ENCODE data around the gene LUZP2.

Gene LUZP2

DNA sequence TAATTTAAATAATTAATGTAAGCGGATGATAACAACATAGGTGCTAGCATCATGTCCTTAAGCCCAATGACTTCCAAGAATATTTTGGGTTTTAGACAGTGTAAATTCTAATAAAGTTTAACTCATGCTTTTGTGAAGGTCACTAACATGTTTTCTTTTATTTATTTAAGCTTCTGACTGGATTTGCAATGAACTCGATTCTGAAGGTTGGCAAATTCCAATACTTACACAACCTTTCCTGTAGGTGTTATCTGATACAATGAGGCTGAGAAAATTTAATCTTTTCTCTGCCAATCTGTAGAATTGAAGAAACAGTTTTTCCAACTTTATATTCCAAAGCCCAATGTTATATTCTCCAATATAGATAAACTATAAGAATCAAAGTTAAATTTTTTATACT is 311.3 kb downstream of the LUZP2 start:
- TF ChIP-seq GATA3 (IDR thresholded peaks at IDR 0.05; ENCODE audit: low read depth, low read length) = no peak
- TF ChIP-seq GATA2 (IDR thresholded peaks at IDR 0.05; ENCODE audit: low read depth, low read length) = no peak

DNA sequence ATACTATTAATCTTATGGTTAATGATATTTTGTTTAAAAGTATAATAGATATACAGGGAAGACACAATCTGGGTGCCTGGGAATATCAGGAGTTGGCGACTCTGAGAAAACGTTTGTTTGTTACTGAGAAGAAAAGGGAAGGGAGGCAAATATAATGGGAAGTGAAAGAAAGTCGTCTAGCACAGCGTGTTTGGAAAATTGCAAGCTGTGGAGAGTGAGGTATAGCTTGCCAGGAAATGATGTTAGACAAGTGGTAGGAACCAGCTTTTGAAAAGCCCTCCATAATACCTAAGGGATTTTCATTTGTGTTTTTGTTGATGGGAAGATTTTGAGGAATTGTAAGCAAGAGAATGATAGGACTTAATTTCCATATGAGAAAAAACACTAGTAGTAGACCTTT is 322.2 kb downstream of the LUZP2 start:
- TF ChIP-seq GATA2 (IDR thresholded peaks at IDR 0.05; ENCODE audit: low read depth, low read length) (no peak), GATA3 (IDR thresholded peaks at IDR 0.05; ENCODE audit: low read depth, low read length) (no peak)

DNA sequence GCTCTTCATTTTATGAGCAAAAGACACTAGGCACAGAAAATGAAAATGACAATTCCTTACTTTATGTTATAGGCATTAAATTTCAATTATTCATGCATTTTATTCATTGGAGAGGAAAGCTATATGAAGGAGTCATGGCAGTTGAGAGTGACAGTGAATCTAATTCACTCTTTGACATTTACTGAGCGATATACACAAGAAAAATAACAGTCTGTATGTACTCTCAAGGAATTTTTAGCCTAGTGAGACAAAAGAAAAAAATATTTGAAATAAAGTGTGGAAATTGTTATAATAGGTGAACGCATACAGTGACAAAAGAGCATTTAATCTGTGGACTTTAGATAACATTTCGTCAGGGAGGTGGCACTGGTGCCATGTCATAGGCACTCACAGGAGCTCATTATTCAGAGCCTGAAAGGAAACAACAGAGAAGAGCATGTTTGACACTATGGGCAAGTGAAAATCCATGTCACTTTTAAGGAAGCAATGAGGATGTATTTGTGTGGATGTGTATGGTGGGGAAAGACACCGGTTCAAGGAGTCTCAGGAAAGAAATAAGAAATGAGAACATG is 323.1 kb downstream of the LUZP2 start:
- TF ChIP-seq GATA2 (IDR thresholded peaks at IDR 0.05; ENCODE audit: low read depth, low read length) (no peak), GATA3 (IDR thresholded peaks at IDR 0.05; ENCODE audit: low read depth, low read length) (no peak)

DNA sequence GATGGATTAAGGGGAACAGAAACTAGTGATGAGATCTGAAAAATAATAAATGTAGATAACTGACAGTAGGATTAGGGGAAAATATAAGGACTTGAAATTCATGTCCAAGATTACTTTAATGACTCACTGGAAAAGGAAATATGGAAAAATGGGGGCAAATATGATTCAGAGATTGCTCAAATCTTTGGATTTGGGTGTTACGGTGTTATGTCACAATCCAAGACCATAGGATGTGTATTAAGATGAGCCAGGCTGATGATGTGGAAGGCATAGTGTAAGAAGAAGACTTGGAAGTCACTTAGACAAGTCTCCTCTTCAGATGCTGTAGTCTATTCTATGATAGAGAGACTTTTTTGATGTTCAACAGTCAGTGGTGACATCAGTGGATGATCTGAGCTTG is 323.7 kb downstream of the LUZP2 start:
- TF ChIP-seq GATA2 (IDR thresholded peaks at IDR 0.05; ENCODE audit: low read depth, low read length) (no peak), GATA3 (IDR thresholded peaks at IDR 0.05; ENCODE audit: low read depth, low read length) (no peak)

DNA sequence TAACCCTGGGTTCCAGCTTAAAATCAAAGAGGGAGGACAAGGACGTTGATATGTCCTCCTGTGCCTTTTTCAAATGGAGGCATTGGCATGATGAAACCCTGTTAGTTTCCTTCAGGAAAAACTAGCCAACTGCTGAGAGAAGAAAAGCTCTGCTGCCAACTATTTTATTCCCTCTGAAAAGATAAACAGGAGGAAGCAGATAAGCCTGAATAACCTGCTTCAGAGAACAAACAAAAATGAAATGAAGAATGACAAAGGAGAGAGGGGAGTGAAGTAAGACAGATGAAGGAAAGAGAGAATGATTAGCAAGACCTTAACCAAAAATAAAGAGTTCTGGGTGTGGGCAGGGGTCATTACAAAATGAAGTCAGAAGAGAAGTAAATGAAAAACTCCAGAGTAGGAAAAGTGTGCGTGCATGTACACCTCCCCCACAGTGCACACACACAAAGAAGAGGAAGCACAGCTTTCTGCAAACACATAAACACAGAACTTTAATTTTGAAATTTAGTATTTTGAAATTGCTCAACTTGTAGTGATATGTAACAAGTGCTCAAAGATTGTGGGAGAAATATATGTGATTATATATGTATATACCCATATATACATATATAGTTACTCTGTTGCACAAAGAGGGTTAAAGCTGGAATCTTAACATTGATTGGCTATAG is 332.2 kb downstream of the LUZP2 start:
- TF ChIP-seq GATA2 (IDR thresholded peaks at IDR 0.05; ENCODE audit: low read depth, low read length) (no peak), GATA3 (IDR thresholded peaks at IDR 0.05; ENCODE audit: low read depth, low read length) (no peak)

DNA sequence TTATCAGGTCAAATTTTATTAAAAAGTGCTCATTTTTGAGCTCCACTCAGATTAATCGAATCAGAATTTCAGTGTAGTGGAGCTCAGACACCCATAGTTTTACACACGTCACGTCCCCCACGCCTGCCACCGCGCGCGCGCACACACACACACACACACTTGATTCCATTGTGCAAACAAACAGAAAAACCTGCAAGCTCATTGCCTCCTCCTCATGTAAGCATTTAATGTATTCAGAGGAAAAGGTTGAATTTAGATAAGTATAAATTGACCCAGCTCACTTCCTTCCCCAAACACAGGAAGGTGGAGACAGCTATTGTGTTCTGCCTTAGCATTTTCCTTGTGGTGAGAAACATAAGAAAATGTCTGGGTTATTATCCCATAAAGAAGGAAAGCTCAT is 336.7 kb downstream of the LUZP2 start:
- TF ChIP-seq GATA3 (IDR thresholded peaks at IDR 0.05; ENCODE audit: low read depth, low read length) = no peak
- TF ChIP-seq GATA2 (IDR thresholded peaks at IDR 0.05; ENCODE audit: low read depth, low read length) = no peak

DNA sequence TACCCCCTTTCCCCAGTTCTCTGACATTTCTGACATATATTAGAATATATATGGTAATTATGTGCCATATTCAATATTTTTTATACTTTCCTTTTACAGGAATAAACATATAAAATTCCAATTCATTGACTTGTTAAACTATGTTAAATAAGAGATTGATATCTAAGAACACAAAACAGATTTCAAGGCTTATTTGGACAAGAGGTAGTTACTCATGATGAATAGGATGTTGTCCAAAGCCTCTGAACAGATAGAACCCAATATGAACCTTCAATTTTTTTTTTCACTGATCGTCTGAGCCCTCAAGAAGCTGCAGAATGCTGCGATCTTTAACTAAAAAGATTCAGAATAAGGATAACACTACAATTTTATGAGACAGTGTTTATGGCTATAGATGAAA is 340.3 kb downstream of the LUZP2 start:
- TF ChIP-seq GATA3 (IDR thresholded peaks at IDR 0.05; ENCODE audit: low read depth, low read length) = no peak
- TF ChIP-seq GATA2 (IDR thresholded peaks at IDR 0.05; ENCODE audit: low read depth, low read length) = no peak

DNA sequence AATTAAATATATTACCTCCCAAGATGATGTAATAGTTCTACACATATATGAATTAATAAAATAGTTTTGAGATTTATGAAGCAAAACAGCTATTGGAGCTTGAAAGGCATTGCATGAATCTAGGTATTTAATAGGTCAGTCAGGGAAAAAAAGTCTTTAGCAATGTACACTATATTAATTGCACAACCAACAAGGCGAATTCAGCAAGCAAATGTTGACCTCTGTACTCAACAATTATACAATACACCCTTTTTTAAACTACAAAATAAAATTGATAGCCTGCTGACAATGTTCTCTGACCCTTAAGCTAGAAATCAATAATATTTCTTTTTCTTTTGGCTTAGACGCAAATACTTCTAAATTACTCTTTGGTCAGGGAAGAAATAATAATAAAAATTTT is 345.5 kb downstream of the LUZP2 start:
- TF ChIP-seq GATA2 (IDR thresholded peaks at IDR 0.05; ENCODE audit: low read depth, low read length) (no peak), GATA3 (IDR thresholded peaks at IDR 0.05; ENCODE audit: low read depth, low read length) (no peak)

DNA sequence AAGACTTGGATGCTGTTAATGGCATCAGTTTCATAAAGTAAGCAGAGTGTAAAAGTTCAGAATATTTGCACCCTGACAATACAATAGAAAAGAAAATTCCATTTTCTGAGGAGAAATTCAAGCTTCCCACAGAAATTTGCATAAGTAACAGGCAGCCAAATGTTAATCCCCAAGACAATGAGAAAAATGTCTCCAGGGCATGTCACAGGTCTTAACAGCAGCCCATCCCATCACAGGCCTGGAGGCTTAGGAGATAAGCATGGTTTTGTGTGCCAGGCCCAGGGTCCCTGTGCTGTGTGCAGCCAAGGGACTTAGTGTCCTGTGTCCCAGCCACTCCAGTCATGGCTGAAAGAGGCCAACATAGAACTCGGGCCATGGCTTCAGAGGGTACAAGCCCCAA is 347.6 kb downstream of the LUZP2 start:
- no peak for TF ChIP-seq GATA3 (IDR thresholded peaks at IDR 0.05; ENCODE audit: low read depth, low read length)
- TF ChIP-seq GATA2 (IDR thresholded peaks at IDR 0.05; ENCODE audit: low read depth, low read length) = no peak

DNA sequence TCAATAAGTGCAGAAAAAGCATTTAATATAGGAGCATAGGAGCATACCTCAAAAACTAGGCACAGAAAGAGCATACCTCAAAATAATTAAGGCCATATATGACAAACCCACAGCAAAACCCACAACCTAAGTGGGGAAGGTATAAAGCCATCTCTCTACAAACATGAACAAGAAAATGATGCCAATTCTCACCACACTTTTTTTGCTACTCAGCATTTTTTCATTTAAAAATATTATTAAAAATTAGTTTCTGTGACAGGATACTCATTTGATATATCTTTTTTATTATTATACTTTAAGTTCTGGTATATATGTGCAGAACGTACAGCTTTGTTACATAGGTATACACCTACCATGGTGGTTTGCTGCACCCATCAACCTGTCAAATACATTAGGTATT is 352.0 kb downstream of the LUZP2 start:
- TF ChIP-seq GATA3 (IDR thresholded peaks at IDR 0.05; ENCODE audit: low read depth, low read length) = no peak

DNA sequence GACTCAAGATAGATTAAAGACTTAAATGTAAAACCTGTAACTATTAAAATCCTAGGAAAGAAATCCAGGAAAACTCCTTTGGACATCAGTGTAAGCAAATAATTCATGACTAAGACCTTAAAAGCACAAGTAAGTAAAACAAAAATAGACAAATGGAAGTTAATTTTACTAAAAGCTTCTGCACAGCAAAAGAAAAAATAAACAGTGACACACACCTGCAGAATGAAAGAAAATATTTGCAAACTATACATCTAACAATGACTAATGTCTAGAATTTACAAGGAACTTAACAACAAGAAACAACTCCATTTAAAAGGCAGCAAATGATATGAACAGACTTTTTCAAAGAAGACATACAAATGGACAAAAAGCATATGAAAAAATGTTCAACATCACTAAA is 359.1 kb downstream of the LUZP2 start:
- TF ChIP-seq GATA3 (IDR thresholded peaks at IDR 0.05; ENCODE audit: low read depth, low read length) (no peak), GATA2 (IDR thresholded peaks at IDR 0.05; ENCODE audit: low read depth, low read length) (no peak)

DNA sequence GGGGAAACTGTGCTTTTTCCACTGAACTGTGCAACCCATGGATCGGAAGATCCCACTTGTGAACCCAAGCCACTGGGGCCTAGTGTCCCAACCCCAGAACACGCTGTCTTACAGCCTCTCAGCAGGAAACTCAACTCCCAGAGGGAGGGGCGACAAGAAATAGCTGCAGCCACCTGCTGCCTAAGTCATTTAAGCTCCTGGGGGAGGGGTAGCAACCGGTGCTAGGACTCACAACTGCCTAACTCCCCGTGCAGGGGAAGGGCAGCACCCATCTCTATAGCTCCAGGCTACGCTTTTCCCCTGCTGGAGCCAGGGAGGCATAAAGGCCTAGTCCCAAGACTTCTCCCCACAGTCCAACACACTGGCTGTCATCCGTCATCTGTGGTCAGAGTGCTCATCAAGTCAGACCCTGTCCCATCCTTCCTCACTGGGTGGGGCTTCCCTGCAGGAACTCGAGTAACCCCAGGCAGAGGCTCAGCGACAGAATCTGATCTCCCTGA is 363.0 kb downstream of the LUZP2 start:
- no peak for TF ChIP-seq GATA2 (IDR thresholded peaks at IDR 0.05; ENCODE audit: low read depth, low read length)
- TF ChIP-seq GATA3 (IDR thresholded peaks at IDR 0.05; ENCODE audit: low read depth, low read length) = no peak

DNA sequence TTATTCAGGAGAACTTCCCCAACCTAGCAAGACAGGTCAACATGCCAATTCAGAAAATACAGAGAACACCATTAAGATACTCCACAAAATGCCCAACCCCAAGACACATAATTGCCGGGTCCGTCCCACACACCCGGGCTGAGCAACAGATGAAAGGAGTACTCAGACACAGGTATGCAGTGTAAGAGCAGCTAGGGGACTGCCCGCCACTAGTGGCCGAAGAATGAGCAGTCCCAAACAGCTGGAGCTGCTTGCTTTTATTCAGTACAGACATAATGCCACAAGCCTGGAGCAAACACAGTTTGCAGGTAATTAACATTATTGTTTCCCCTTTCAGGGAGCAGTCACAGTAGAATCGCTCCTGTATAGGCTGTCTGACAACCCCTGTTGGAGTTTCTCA is 364.6 kb downstream of the LUZP2 start:
- TF ChIP-seq GATA2 (IDR thresholded peaks at IDR 0.05; ENCODE audit: low read depth, low read length) = no peak
- no peak for TF ChIP-seq GATA3 (IDR thresholded peaks at IDR 0.05; ENCODE audit: low read depth, low read length)

DNA sequence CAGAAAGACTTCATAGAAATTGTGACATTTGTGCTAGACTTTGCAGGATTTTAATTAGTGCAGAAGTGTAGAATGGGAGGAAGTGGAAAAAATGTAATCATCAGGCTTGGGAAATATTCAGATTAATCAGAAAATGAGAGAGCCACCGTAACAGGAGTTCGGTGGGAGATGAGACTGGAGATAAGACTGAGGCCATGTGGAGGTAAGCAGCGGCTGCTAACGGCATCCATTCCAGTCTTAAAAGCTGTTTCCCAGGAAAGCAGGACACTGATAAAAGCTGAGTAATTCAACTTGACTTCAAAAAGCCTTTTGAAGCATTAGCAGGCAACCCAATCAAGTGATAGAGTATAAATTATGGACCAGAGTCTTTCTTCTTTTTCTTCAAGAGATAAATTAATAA is 369.9 kb downstream of the LUZP2 start:
- TF ChIP-seq GATA3 (IDR thresholded peaks at IDR 0.05; ENCODE audit: low read depth, low read length) (peak; percentile 81), GATA2 (IDR thresholded peaks at IDR 0.05; ENCODE audit: low read depth, low read length) (peak; percentile 94)

DNA sequence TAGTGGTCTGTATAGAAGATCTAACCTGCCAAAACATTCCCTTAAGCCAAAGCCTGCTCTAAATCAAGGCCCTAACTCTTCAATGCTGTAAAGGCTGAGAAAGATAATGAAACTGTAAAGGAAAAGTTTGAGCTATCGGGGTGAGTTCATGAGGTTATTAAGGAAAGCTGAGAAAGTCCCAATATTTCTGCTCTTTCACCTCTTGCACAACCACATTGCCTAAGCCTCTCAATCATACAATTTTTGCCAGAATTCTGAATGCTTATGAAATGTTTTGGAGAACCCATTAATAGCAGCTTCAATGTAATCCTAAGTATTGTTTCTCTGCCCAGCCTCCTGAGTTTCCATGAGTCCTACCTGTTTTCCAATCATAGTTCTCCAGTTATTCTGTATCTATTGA is 373.2 kb downstream of the LUZP2 start:
- no peak for TF ChIP-seq GATA3 (IDR thresholded peaks at IDR 0.05; ENCODE audit: low read depth, low read length)

DNA sequence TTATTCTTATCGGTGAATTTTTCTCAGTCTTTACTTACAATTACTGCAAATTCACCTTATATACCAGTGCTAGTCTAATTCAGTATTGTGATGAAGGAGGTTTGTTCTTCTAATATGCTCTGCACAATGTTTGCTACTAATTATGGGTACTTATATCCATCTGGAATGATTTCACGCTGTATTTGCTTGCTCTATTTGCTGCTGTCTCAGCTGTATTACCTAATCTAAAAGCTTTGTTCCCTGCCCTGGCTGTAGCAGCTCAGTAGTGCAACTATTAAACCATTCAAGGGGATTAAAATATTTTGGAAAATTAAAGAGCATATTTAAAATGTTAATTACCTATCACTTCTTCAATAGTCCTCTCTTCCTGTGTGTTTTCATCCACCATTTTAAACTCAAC is 375.3 kb downstream of the LUZP2 start:
- TF ChIP-seq GATA2 (IDR thresholded peaks at IDR 0.05; ENCODE audit: low read depth, low read length) (no peak), GATA3 (IDR thresholded peaks at IDR 0.05; ENCODE audit: low read depth, low read length) (no peak)
